WTC11 (cell line): ENCODE measurements around the gene SENP8. TPM values are rescaled to one million over a fixed set of nuclear protein-coding genes. Genes with fewer than 3 reads are reported as not detected.
A peak's percentile ranks its signal among the peaks of the same experiment; 100 is the strongest.

Experiments used
- AR ChIP-seq: fragments of 250-450 bp; sonication (Bioruptor Pico); IDR thresholded peaks from 2 replicates; pipeline ENCODE4 v1.9.0; 2021; ENCODE audit warnings: mild to moderate bottlenecking
- CBFB ChIP-seq: sonication (generic); formaldehyde crosslinking; IDR thresholded peaks from 2 replicates; pipeline ENCODE4 v1.8.1; 2022; ENCODE audit warnings: mild to moderate bottlenecking, low read depth, missing genetic modification reagents
- CREM ChIP-seq: sonication (generic); formaldehyde crosslinking; IDR thresholded peaks from 2 replicates; pipeline ENCODE4 v1.8.1; 2022; ENCODE audit warnings: mild to moderate bottlenecking, missing genetic modification reagents, moderate library complexity
- CTCF ChIP-seq: fragments of 200-600 bp; IDR thresholded peaks from 2 replicates; pipeline ENCODE4 v1.8.0; 2022; ENCODE audit warnings: antibody characterized with exemption
- FOXK1 ChIP-seq: sonication (generic); formaldehyde crosslinking; IDR thresholded peaks from 2 replicates; pipeline ENCODE4 v1.8.0; 2022; ENCODE audit warnings: mild to moderate bottlenecking, moderate library complexity, missing genetic modification reagents
- GABPB1 ChIP-seq: sonication (generic); formaldehyde crosslinking; IDR thresholded peaks from 2 replicates; pipeline ENCODE4 v1.8.1; 2023; ENCODE audit warnings: mild to moderate bottlenecking, missing genetic modification reagents
- HMGXB4 ChIP-seq: sonication (generic); formaldehyde crosslinking; IDR thresholded peaks from 2 replicates; pipeline ENCODE4 v1.8.1; 2023; ENCODE audit warnings: mild to moderate bottlenecking, moderate library complexity, missing genetic modification reagents
- IRF2 ChIP-seq: sonication (generic); formaldehyde crosslinking; IDR thresholded peaks from 2 replicates; pipeline ENCODE4 v1.8.0; 2022; ENCODE audit warnings: low read depth, missing genetic modification reagents, borderline replicate concordance
- JUN ChIP-seq: sonication (generic); formaldehyde crosslinking; IDR thresholded peaks from 2 replicates; pipeline ENCODE4 v1.8.0; 2023; ENCODE audit warnings: mild to moderate bottlenecking, missing genetic modification reagents
- MXD4 ChIP-seq: fragments of 250-450 bp; sonication (Bioruptor Pico); IDR thresholded peaks from 2 replicates; pipeline ENCODE4 v1.8.0; 2021; ENCODE audit warnings: mild to moderate bottlenecking, moderate library complexity, borderline replicate concordance
- MYBL2 ChIP-seq: sonication (generic); formaldehyde crosslinking; IDR thresholded peaks from 2 replicates; pipeline ENCODE4 v1.8.1; 2023; ENCODE audit warnings: mild to moderate bottlenecking, moderate library complexity, missing genetic modification reagents
- NR2C2 ChIP-seq: sonication (generic); formaldehyde crosslinking; IDR thresholded peaks from 2 replicates; pipeline ENCODE4 v1.8.0; 2022; ENCODE audit warnings: mild to moderate bottlenecking, missing genetic modification reagents
- NR3C1 ChIP-seq: sonication (generic); formaldehyde crosslinking; conservative IDR thresholded peaks from 2 replicates; pipeline ENCODE4 v1.8.1; 2023; ENCODE audit warnings: low read depth, mild to moderate bottlenecking, missing genetic modification reagents
- PRDM15 ChIP-seq: sonication (generic); formaldehyde crosslinking; IDR thresholded peaks from 2 replicates; pipeline ENCODE4 v1.8.0; 2022; ENCODE audit warnings: missing genetic modification reagents
- PRRX2 ChIP-seq: fragments of 250-450 bp; sonication (Bioruptor Pico); IDR thresholded peaks from 2 replicates; pipeline ENCODE4 v1.8.0; 2021; ENCODE audit warnings: mild to moderate bottlenecking
- SMAD3 ChIP-seq: sonication (generic); formaldehyde crosslinking; IDR thresholded peaks from 2 replicates; pipeline ENCODE4 v1.8.0; 2022; ENCODE audit warnings: missing genetic modification reagents, mild to moderate bottlenecking, borderline replicate concordance
- ZNF232 ChIP-seq: sonication (generic); formaldehyde crosslinking; IDR thresholded peaks from 2 replicates; pipeline ENCODE4 v1.8.0; 2022; ENCODE audit warnings: mild to moderate bottlenecking, missing genetic modification reagents
- ZNF263 ChIP-seq: sonication (generic); formaldehyde crosslinking; IDR thresholded peaks from 2 replicates; pipeline ENCODE4 v1.8.1; 2022; ENCODE audit warnings: low read depth, mild to moderate bottlenecking, moderate library complexity, missing genetic modification reagents
- ZNF396 ChIP-seq: fragments of 250-450 bp; sonication (Bioruptor Pico); IDR thresholded peaks from 2 replicates; pipeline ENCODE4 v1.8.0; 2021; ENCODE audit warnings: mild to moderate bottlenecking, moderate library complexity, borderline replicate concordance
- total RNA-seq: library from RNA; stranded (reverse); gene quantifications from 3 replicates; pipeline ENCODE4 v1.2.3, GENCODE V29; 2021

SENP8 gene
- total RNA-seq, 1 experiment from 2014 or later, result 6.3 TPM

GRCh38 chr15:72117486-72118016 lies 652 bp upstream of the SENP8 start (continued):
- TF ChIP-seq CREM (CRISPR knock-in tag), result 0 out of 2 replicates have a peak, but pooled peaks have one; percentile 9
- no peak for TF ChIP-seq ZNF396 (CRISPR knock-in tag)
- no peak for TF ChIP-seq AR
- TF ChIP-seq CBFB (CRISPR knock-in tag), result peak; percentile 71; the same call in 1 of the 2 replicates
- no peak for TF ChIP-seq ZNF263 (CRISPR knock-in tag)
- TF ChIP-seq SMAD3 (CRISPR knock-in tag), result 0 out of 2 replicates have a peak, but pooled peaks have one; percentile 38
- no peak for TF ChIP-seq MYBL2 (CRISPR knock-in tag)
- no peak for TF ChIP-seq CTCF
- peak; percentile 68; the same call in 1 of the 2 replicates for TF ChIP-seq HMGXB4 (CRISPR knock-in tag)
- TF ChIP-seq IRF2 (CRISPR knock-in tag), result no peak
- no peak for TF ChIP-seq MXD4 (CRISPR knock-in tag)
- no peak for TF ChIP-seq PRDM15 (CRISPR knock-in tag)
- TF ChIP-seq ZNF232 (CRISPR knock-in tag), result peak; percentile 31; the same call in 1 of the 2 replicates
- 0 out of 2 replicates have a peak, but pooled peaks have one; percentile 57 for TF ChIP-seq NR3C1 (CRISPR knock-in tag)
- TF ChIP-seq PRRX2 (CRISPR knock-in tag), result no peak
- no peak for TF ChIP-seq JUN (CRISPR knock-in tag)
- TF ChIP-seq GABPB1, result no peak
- no peak for TF ChIP-seq NR2C2 (CRISPR knock-in tag)
- TF ChIP-seq FOXK1 (CRISPR knock-in tag), result 0 out of 2 replicates have a peak, but pooled peaks have one; percentile 44
